ENCODE results near the gene RFPL3.

The RFPL3 gene

GRCh38 chr22:32389685-32390084, 32.0 kb downstream of the RFPL3 start:
- H3K4me3 ChIP-seq (ENCODE audit: low read depth, low read length): no peak overlapping the region
- TF ChIP-seq, protein P1, sequence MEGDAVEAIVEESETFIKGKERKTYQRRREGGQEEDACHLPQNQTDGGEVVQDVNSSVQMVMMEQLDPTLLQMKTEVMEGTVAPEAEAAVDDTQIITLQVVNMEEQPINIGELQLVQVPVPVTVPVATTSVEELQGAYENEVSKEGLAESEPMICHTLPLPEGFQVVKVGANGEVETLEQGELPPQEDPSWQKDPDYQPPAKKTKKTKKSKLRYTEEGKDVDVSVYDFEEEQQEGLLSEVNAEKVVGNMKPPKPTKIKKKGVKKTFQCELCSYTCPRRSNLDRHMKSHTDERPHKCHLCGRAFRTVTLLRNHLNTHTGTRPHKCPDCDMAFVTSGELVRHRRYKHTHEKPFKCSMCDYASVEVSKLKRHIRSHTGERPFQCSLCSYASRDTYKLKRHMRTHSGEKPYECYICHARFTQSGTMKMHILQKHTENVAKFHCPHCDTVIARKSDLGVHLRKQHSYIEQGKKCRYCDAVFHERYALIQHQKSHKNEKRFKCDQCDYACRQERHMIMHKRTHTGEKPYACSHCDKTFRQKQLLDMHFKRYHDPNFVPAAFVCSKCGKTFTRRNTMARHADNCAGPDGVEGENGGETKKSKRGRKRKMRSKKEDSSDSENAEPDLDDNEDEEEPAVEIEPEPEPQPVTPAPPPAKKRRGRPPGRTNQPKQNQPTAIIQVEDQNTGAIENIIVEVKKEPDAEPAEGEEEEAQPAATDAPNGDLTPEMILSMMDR (IDR thresholded peaks at IDR 0.05; ENCODE audit: low read depth, low read length): peak; percentile 57
- TF ChIP-seq, protein P2, sequence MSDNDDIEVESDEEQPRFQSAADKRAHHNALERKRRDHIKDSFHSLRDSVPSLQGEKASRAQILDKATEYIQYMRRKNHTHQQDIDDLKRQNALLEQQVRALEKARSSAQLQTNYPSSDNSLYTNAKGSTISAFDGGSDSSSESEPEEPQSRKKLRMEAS (IDR thresholded peaks at IDR 0.05; ENCODE audit: low read depth, low read length): no peak
- peak; percentile 40 for DNase-seq (ENCODE audit: low read depth)

- H3K4me3 ChIP-seq (ENCODE audit: low read depth, low read length): no peak overlapping the region
- no peak for TF ChIP-seq POLR2A (IDR thresholded peaks at IDR 0.05; ENCODE audit: extremely low read depth, insufficient read length)
- TF ChIP-seq MYC (IDR thresholded peaks at IDR 0.05; ENCODE audit: low read depth, low read length): no peak
- TF ChIP-seq, protein P2 (IDR thresholded peaks at IDR 0.05; ENCODE audit: low read depth, low read length): no peak
- TF ChIP-seq, protein P1 (IDR thresholded peaks at IDR 0.05; ENCODE audit: low read depth, low read length): no peak
- no peak for DNase-seq (ENCODE audit: low read depth)
Measured at GRCh38 chr22:32395107-32395506, 37.4 kb downstream of the RFPL3 start.

DNA sequence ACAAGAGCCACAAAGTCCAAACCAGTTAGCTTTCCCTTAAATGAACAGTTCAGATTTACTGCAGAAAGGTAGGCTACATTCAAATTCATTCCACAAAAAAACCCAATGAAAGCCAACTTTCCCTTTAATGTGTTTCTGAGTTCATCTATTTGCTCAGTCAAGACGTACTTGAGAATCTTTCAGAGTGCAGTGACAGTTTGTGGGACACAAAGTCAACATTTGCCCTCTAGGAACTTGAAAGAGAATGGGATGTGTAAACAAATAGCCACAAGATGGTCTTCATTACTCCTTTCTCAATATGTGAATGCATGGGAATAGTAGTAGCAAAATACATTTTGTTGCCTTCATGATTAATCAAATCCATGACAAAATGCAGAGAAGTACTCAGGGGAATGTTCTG, 38.6 kb downstream of the RFPL3 start:
- DNase-seq (ENCODE audit: low read depth): no peak
- TF ChIP-seq, protein P2 (IDR thresholded peaks at IDR 0.05; ENCODE audit: low read depth, low read length): no peak
- TF ChIP-seq, protein P1 (IDR thresholded peaks at IDR 0.05; ENCODE audit: low read depth, low read length): no peak
- TF ChIP-seq MYC (IDR thresholded peaks at IDR 0.05; ENCODE audit: low read depth, low read length) (no peak), POLR2A (IDR thresholded peaks at IDR 0.05; ENCODE audit: extremely low read depth, insufficient read length) (no peak)
- no peak overlapping the region for H3K4me3 ChIP-seq (ENCODE audit: low read depth, low read length)

DNA sequence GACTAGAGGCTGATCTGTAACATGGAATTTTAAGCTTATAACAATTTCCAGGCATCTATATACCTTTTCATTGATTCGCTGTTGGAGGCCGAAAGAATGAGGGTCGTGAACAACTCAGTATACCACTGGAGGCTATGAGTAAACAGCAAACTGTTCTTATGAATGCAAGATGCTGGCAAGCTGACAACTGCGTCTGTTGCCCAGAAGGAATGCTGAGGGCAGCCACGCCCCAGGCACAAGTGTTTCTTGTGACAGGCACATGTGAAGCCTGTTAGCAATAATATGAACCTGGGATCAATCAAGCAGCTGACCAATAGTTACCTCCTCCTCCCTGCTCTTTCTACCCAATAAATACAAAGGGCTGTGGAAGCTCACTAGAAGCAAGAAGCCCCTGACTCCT, 39.1 kb downstream of the RFPL3 start:
- H3K4me3 ChIP-seq (ENCODE audit: low read depth, low read length): no peak overlapping the region
- no peak for DNase-seq (ENCODE audit: low read depth)
- TF ChIP-seq POLR2A (IDR thresholded peaks at IDR 0.05; ENCODE audit: extremely low read depth, insufficient read length) (no peak), MYC (IDR thresholded peaks at IDR 0.05; ENCODE audit: low read depth, low read length) (no peak)
- TF ChIP-seq, protein P1 (IDR thresholded peaks at IDR 0.05; ENCODE audit: low read depth, low read length): no peak
- TF ChIP-seq, protein P2 (IDR thresholded peaks at IDR 0.05; ENCODE audit: low read depth, low read length): no peak

DNA sequence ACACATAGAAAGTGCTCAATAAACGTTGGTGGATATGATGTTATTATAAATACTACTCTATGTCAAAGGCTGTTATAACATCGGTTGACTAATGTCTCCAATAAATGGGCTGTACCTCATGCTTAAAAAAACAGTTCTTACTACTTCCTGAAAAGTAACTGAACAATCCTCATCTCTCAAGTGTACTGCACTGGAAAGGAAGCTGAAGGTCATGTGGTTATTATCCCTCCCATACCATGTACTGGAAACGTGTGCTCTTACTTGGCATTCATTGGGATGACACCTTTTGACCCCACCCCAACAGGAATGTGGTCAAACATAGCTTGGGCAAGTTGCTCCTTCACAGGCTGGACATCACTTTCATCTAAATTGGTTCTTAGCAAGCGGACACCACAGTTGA, 43.8 kb downstream of the RFPL3 start:
- no peak overlapping the region for H3K4me3 ChIP-seq (ENCODE audit: low read depth, low read length)
- DNase-seq (ENCODE audit: low read depth): no peak
- TF ChIP-seq MYC (IDR thresholded peaks at IDR 0.05; ENCODE audit: low read depth, low read length): no peak
- TF ChIP-seq POLR2A (IDR thresholded peaks at IDR 0.05; ENCODE audit: extremely low read depth, insufficient read length): no peak
- TF ChIP-seq, protein P2 (IDR thresholded peaks at IDR 0.05; ENCODE audit: low read depth, low read length): no peak
- TF ChIP-seq, protein P1 (IDR thresholded peaks at IDR 0.05; ENCODE audit: low read depth, low read length): no peak

GRCh38 chr22:32404021-32404420, 46.4 kb downstream of the RFPL3 start:
- DNase-seq (ENCODE audit: low read depth): no peak
- no peak overlapping the region for H3K4me3 ChIP-seq (ENCODE audit: low read depth, low read length)
- TF ChIP-seq, protein P2 (IDR thresholded peaks at IDR 0.05; ENCODE audit: low read depth, low read length): no peak
- no peak for TF ChIP-seq MYC (IDR thresholded peaks at IDR 0.05; ENCODE audit: low read depth, low read length)
- TF ChIP-seq, protein P1 (IDR thresholded peaks at IDR 0.05; ENCODE audit: low read depth, low read length): no peak
- TF ChIP-seq POLR2A (IDR thresholded peaks at IDR 0.05; ENCODE audit: extremely low read depth, insufficient read length): no peak
